Activated T-cell treated with anti-CD3 and anti-CD28 coated beads, Interleukin-2, amount 50 U/mL, for 1 hour (primary cell): ENCODE data around the gene HADH.
"Not testable (repeated sequence)": the region's sequence is repeated elsewhere in the genome, so short reads cannot be mapped to it uniquely, and the experiment has no call there.

Experiments used
- DNase-seq: peaks from one replicate; pipeline ENCODE4 v3.0.0-alpha.2; 2020

Gene HADH

DNA sequence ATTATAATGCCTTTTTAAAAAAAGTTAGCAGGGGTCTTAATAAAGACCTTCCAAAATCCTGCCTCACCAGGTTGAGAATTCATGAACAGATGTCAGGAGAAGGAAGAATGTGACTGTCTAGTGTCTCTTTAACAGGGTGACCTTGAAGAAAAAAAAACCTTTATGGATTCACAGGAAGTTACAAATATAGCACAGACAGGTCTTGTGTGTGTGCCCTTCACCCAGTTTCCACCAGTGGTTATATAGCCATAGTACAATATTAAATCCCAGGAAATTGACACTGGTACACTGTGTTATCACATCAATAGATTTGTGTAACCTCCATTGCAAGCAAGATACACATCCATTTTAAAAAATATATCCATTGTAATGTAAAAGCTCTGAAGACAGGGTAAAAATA lies 43.7 kb downstream of the HADH start:
- DNase-seq, result no peak

DNA sequence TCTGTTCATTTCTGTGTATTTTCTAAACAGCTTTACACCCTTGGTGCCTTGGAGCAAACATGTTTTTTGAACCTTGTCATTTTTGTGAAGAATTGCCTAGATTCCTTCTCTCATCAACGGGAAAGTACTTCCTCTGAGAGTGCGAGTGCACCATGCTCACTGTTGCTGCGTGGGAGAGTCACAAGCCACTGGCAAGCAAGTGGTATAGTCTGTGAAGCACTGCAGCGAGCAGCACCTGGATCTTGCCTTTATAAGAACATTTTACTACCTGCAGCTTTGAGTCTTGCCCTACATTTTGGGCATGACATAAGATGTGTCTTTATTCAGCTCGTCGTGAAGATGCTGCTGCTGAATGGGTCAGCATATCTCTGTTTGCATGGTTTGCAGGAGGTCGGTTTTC lies 44.9 kb downstream of the HADH start:
- no peak for DNase-seq

DNA sequence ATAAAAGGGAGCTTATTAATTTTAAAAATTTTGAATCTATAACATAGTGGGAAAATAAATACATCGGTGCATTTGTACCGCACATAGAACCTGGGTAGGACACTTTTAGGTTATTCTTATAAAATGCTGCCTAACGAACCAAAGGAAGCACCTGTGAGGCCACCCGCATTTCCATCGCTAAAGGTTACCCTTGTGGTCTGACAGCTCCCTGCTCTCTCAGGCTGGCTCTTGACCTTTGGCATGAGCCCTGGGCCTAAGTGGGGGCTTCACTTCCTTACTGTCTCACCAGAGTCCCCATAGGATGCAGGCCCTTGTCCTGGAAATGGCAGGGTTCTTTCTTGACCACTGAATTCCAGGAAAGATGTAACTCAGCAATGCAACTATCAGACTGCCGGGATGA lies 46.0 kb downstream of the HADH start:
- no peak for DNase-seq

DNA sequence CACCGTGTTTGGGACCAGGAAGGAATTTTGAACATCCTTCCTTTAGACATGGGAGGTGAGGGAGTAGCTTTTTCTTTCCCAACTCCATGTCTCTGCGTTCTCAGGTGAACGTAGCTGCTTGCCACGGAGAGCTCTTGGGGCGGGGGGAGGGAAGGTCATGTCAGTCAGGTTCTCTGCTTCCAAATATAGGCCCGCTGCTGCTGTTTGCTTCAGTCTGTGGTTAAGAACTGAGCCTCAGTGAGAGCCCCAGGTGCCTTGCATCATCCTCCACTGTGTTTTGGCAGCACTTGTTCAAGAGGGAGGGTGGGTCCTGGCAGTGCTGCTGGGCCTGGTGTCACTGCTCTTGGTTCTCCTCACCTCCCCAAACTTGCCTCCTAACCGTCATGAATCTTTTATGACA lies 46.5 kb downstream of the HADH start:
- peak; percentile 65 for DNase-seq

DNA sequence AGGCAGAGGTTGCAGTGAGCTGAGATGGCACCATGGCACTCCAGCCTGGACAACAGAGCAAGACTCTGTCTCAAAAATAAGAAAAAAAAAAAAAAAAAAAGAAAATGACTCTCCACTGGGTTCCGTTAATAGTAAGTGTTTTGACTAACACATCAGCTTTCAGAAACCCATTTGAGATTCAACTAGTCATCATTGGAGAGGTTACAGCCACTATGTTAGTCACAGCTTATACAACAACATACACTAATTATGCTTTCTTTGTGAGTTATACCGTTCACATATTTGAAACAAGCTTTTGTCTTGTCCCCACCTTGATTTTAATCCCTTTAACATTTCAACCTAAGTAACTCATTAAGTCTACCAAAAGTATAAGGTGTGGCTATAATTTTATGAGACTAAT lies 48.2 kb downstream of the HADH start:
- DNase-seq, result no peak

DNA sequence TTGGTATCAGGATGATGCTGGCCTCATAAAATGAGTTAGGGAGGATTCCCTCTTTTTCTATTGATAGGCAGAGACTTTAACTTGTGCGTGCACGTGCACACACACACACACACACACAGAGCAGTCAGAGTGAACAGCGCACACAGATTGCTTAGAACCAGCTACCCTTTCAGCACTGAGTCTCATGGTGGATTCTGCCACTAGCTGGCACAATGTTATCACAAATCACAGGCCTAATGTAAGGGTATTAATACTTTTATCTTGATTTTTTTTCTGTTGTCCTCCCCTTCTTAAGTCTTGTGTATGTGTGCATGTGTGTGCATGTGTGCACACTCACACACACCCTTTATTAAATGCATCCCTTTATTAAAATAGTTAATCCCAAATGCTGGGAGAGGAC lies 53.2 kb downstream of the HADH start:
- no peak for DNase-seq

DNA sequence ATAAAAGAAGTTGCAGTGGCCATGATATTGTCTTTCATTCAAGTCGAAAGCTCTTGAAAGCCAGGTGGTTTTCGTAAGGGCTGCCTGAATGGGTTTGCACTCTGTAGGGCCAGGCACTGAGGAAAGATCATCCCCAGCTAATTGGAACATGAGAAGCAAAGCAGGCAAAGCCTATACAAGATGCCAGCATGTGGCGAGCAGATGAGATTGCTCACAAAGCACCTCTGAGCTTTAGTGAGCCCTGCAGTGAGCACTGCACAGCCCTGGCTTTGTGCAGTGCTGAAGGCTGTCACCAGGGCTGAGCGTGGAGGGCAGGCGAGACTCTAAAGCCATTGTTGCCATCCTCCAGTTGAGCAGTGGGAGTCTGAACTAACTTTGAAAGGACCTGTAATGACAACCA lies 53.8 kb downstream of the HADH start:
- no peak for DNase-seq

DNA sequence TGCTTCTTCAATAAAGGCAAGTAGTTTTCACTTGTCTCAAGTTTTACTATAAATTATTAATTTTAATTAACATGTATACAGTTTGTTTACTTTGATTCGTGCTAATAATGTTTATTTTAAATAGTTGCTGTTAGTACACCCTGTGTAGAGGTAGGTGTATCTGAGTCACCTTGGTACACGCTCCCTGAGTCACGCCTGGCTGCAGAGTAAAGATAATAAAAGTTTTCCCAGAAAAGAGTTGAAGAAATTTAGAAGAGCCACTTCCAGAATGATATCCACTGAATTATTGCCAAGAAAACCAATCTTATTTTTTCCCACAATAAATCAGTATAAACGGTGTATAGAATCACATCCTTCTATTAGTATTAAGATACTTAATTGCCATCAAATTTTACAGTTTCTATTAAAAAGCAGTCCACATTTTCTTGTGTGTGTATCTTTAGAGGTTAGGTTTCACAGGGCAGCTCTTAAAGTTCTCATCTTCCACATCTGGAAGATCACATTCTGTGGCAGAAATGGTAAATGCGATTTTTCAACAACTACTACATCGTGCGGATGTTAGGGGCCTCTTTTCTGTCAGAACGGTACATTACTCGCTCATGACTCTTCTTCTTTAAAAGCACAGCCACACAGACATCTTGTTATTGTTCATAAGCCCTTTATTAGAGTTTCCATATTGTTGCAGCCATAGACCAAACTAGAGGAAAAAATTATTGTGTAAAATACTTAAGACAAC lies 55.4 kb downstream of the HADH start:
- DNase-seq, result no peak

DNA sequence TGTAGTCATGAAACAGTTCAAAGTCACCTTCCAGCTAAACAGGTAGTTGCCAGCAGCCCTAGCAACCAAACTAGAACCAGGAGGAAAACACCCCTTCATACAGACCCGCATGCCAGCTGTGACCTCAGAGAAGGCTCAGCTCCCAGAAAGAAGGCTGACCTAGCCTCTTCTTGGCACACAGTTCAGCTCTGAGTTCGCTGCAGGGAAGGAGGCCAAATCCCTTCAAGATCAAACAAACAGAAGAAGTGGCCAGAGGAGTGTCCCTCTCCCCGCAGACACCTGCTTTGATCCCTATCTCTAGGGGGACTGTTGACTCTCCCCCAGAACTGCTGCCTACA lies 56.0 kb downstream of the HADH start:
- DNase-seq, result no peak

DNA sequence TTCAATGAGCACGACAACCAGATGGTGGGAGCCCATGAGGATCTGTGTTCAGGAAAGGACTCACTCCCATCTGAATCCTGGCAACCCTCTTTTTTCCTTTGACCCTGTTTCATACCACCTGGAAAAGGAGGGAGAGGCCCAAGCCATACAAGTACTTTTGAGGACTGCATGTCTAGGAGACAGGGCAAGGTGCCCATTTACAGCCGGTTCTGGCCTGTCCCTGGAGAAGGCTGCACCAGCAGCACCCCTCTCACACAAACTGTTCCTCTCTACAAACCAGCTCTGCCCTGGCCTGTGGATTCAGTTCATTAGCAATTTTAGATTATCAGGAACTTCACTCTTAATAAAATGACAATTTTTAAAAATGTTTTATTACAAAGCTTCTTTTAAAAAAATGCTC lies 57.5 kb downstream of the HADH start:
- DNase-seq, result no peak

DNA sequence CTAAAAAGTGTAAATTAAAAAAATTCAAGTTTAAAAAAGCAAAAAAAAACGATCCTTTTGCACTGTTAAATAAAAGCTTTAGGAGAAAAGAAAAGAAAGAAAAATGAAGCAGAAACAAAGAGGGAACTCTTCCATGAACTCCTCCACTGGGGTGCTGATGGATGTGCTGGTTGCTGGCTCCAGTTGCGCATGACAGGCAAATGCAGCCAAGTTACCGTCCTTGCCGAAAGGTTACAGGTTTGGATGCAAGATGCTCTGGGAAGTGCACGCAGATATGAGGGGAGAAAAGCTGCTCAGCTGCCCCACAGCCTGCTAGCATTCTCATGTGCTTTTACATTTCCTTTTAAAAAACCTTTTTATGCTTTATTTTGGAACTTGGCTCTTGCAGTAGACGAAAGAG lies 58.5 kb downstream of the HADH start:
- no peak for DNase-seq

DNA sequence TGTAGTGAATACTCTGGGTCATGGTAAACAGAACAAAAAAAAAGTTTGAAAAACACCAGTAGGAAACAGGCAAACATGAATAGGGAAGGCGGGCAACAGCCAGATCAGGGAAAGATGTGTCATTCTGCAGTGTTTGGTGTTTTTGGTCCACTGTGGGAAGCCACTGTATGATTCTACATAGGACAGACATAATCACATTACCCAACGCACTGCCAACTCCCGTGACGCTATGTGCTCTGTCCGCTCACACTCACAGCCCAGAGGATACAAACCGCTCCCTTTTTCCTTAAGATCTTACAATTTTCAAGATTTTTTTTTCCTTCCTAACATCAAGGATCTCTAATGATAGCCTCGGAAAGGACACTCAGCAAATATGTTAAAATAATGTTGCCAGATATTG lies 59.3 kb downstream of the HADH start:
- no peak for DNase-seq

DNA sequence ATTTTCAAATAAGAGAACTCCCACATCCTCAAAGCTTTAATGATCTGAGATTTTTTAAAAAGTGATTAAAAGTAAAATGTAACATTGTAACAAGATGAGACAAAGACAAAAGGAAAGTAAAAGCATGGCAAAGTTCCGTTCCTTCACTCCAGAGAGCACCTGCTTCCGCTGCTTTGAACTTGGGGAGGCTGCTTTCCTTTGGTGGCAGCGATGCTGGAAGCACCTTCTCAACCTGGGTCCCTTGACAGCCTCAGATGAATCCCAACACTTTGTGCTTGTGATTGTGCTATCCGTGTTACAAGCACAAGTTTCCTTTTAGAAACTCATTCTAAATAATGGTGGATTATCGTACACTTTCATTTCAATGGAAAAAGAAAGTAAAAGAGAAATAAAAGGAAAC lies 59.7 kb downstream of the HADH start:
- DNase-seq, result peak; percentile 48

DNA sequence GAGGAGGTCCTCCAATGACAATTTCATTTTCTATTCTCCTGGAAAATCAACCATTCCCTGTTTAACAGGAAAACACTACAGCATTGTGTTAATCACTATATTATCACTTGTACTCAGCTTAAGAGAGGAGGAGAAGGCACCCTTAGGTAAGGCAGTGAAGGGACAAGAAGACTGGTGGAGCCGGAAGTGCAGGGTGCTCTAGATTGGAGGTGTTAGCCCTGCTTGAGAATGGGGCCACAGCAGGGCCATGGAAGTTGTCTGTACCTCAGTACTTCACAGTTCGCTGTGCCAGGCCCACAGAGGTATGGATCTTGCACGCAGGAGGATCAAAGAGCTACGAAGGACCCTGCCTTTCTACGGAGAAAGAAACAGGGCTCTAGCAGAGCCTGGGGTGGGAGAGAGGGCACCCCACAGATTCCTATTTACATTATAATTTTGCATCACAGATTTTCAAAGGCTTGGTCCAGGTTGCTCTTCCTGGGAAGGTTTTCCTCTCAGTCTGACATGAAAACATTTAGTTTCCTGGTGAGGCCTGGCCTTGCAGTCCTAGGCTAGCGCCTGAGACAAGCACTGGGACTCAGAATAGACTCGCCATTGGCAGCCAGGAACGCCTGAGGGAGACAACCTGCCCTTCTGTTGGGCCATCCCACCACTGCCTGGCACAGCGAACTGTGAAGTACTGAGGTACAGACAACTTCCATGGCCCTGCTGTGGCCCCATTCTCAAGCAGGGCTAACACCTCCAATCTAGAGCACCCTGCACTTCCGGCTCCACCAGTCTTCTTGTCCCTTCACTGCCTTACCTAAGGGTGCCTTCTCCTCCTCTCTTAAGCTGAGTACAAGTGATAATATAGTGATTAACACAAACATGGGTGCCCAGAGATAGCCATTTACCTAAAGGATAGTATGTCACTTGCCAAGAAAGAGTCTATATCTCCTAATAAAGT lies 60.8 kb downstream of the HADH start:
- not testable (repeated sequence) for DNase-seq

DNA sequence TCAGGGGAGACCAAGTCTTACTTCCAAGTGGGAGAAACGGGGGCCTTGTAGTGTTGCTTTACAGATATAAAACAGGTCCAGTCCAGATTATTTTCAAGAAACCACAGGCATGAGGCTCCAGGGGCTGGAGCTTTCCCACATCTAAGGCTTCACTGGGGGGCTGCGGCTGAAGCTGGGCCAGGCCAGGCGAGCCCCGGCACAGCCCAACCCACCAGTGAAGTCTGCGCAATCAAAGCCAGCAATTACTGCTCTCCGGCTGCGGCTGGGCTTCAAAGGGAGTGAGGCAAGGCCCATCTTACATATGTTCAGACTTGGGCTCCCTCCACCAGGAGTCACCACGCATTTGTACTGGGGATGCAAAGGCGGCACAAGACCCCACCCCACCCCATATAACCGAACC lies 61.7 kb downstream of the HADH start:
- DNase-seq, result no peak

DNA sequence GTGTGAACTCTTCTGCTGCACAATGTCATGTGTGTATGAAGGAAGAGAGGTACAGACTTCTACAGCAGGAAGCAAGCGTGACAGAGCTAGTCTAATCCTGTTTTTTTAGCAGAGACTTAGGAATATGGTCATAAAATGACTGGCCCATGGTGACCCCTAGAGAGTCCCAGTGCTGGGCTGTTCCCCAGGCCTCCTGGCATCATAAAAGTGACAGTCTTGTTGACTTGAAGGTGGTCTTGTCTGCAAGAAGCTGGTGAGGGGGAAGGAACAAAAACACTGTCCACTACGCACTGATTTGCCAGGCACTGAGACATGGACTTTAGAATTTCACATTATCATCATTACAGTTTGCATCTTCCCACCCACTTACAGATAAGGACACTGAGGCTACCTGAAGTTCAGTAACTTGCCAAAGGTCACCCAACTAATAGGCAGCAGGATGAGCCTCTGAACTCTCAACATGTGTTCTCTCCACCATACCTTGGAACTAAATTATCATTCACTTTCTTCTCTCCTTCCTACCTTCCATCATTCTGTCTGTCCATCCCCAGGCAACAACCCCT lies 63.0 kb downstream of the HADH start:
- DNase-seq, result no peak

DNA sequence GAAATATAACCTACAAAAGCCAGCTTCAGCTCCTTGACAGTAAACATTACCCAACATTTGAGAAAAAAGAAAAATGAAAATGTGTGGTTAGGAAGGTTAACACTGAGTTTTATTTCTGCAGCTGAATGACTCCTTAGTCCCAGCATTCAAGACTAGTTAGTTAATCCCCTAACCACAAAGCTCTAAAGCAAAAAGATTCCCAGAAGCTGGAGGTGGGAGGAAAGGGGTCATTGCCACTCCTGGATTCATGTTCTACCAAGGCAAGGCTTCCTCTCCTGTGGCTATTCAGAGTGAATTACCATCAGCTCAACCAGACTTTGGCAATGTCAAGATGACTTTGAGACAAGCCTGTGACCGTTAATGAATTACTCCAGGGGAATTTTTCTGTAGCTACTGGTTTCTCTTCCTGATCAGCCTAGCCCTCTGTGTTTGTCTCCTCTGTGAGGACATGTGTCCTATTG lies 63.6 kb downstream of the HADH start:
- no peak for DNase-seq

DNA sequence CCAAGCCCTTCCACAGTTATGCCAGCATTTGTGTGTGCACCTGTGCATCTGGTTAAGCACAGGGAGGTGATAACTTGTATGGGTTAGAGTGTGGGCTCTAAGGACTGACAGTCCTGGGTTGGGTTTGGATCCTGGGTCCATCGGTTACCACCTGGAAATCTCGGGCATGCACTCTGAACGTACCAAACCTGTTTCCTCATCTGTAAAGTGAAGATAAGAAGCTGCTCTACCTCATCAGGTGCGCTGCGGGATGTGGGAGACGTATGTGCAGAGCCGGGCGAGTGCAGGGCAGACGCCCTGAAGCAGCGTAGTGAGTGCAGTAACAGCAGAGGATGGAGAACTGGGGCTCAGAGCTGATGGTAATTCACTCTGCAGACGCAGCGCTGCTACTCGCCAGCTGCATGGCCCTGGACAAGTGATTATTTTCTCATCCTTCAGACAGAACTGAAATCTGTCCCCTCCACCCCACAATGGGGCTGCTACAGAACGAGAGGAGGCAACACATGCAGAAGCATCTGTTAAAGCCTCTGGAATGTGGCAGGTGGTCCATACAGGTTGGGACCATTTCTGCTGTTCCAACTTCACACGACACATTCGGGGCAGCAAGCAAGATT lies 64.4 kb downstream of the HADH start:
- DNase-seq, result no peak

DNA sequence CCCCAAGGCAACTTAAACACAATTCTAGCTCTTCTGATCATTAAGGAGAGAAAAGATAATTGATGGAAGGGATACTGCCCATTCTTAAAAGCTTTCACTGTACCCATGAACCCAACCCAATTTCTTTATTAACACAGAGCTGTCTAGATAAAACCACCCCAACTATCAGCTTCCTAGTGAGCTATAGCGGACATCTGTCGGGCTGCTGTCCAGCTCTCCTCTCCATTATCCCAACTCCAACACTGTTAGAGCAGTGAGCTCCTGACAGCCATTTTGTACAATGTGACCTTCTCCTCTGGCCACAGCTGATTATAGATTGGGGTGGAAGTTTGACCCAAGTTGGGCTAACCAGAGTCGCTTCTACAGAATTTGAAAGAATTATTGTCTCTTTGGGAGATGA lies 66.1 kb downstream of the HADH start:
- no peak for DNase-seq

DNA sequence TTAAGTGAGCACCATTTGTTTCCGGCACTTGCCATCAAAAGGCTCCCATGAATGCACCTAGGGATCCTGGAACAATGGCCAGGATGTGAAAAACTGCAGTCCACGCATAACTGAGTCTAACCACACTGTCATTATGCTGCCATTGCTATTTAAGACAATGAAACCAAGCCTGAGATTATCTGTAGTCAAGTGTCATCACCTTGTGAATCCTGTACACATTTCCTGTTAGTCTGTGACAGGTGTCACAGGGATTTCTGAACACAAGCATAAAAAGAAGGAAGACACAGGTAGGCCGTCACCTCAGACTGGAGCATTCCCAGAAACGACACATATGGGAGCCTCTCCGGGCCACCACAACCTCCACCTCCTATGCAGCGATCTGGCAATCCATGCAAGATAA lies 66.7 kb downstream of the HADH start:
- no peak for DNase-seq

DNA sequence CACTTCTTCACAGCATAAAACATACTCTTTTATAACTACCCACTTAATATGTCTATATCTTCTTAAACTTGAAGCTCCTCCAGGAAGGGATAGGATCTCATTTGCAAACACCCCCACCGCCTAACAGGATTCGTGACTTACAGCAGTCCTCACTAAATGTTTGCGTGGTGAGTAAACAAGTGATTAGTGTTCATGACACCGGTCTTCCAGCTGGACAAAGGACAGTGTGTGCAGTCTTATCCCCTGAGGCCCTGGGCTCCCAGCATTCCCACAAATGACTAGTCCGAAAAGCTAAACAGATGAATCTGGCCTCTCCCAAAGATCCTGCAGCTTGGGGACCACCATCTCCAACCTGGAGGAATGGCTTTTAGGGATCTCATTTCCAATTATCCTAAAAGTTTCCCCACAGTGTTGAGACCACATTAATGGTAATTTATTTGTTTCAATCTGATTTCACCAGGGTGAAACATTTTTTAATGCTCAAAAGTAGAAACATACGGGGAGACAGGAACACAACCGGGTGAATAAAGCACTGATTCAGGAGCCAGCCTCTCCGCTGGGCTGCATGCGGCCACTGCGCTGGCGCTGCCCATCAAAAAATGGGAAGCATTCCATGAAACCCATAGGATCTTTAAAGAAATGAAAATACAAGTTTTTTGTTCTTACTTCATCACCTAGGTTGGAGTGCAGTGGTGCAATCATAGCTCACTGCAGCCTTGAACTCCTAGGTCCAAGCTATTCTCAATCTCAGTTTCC lies 69.2 kb downstream of the HADH start:
- DNase-seq, result no peak

DNA sequence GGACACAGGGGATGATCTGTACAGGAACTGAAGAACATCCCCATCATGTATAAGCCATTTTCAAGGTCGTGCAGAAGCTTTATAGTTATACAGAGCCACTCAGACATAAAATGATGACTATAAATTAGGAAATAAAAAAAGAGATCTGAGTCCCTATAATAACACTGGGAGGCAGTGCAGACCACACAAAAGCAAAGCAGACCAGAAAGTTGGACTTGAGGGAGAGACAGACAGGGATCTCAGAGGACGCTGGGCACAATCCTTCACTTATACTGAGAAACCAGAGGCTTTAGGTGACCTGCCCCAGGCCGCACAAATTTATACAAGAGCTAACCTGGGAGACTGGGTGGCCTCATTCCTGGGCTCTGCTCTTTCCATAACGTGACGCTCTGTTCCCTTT lies 70.5 kb downstream of the HADH start:
- DNase-seq, result no peak
